GM12878 (cell line): ENCODE measurements around the gene STK10. TPM values are rescaled to one million over a fixed set of nuclear protein-coding genes. Genes with fewer than 3 reads are reported as not detected.

ENCODE experiments used
- ATAC-seq: fragments of 200-7000 bp; cut with Tn5 transposase; 3 replicates; pipeline ENCODE4 v1.9.1; 2020; ENCODE audit warnings: mild to moderate bottlenecking, moderate library complexity
- BruUV-seq: library from RNA; stranded (reverse); fragments of 400-500 nt; replicated peaks from 2 replicates; lab custom pipeline; 2021; lab: Mats Ljungman, UMichigan
- CTCF ChIA-PET: fragments of 300-600 bp; sonication (Branson Sonifier 250); formaldehyde crosslinking; extraction: SDS; loops from one replicate; lab custom pipeline; 2021; ENCODE audit warnings: inconsistent platforms; lab: Yijun Ruan, JAX
- POLR2A ChIA-PET: fragments of 350-600 bp; formaldehyde crosslinking; extraction: SDS; loops from one replicate; lab custom pipeline; 2021; ENCODE audit warnings: inconsistent platforms; lab: Charles Lee
- RAD21 ChIA-PET: fragments of 300-600 bp; sonication (Branson Sonifier 250); formaldehyde crosslinking; loops from one replicate; lab custom pipeline; 2023; ENCODE audit warnings: antibody characterized with exemption; ENCODE audit not compliant: unreplicated experiment; lab: Charles Lee
- SMC1A ChIA-PET: fragments of 300-600 bp; sonication (Branson Sonifier 250); formaldehyde crosslinking; loops from one replicate; lab custom pipeline; 2023; ENCODE audit not compliant: unreplicated experiment, uncharacterized antibody; lab: Charles Lee
- DNase-seq: peaks from one replicate; pipeline ENCODE4 v3.0.0-alpha.2; 2011; ENCODE audit warnings: low read depth, low spot score
- FAIRE-seq: peaks from 3 replicates; lab custom pipeline; 2011; peaks lifted over from hg19 to GRCh38; lab: Jason Lieb, UNC
- H2AFZ ChIP-seq: 2 replicates; pipeline ENCODE4 v1.6.0; 2011; ENCODE audit warnings: low read depth, low read length, control low read depth; ENCODE audit not compliant: control insufficient read depth
- H3K27ac ChIP-seq: 2 replicates; pipeline ENCODE4 v1.5.1; 2011; ENCODE audit warnings: control low read depth; ENCODE audit not compliant: control insufficient read depth, insufficient read depth
- H3K27me3 ChIP-seq, 2 experiments: replicated peaks in 1 of 2; 2 replicates each; pipeline versions ENCODE4 v1.6.0 to v1.6.1; 2011; ENCODE audit warnings: low read length in 1 of 2; ENCODE audit not compliant: control insufficient read depth in 2 of 2, insufficient read depth in 2 of 2
- H3K36me3 ChIP-seq, 2 experiments: 2 replicates each; pipeline ENCODE4 v1.5.1; 2011; ENCODE audit warnings: low read length in 1 of 2; ENCODE audit not compliant: control insufficient read depth in 2 of 2, insufficient read depth in 2 of 2
- H3K4me1 ChIP-seq: 2 replicates; pipeline ENCODE4 v1.6.1; 2011; ENCODE audit warnings: mild to moderate bottlenecking, low read length, moderate library complexity, mixed read lengths; ENCODE audit not compliant: control insufficient read depth, insufficient read depth
- H3K4me2 ChIP-seq: 2 replicates; pipeline ENCODE4 v1.6.0; 2011; ENCODE audit warnings: control low read depth; ENCODE audit not compliant: control insufficient read depth, insufficient read depth
- H3K4me3 ChIP-seq: fragments of 200-600 bp; sonication (generic); 2 replicates; pipeline ENCODE4 v1.5.1; 2016
- H3K79me2 ChIP-seq: 2 replicates; pipeline ENCODE4 v1.6.0; 2011; ENCODE audit warnings: low read length; ENCODE audit not compliant: control insufficient read depth, insufficient read depth
- H3K9ac ChIP-seq: 2 replicates; pipeline ENCODE4 v1.8.0; 2011; ENCODE audit warnings: low read length, control low read depth, mixed read lengths; ENCODE audit not compliant: control insufficient read depth, insufficient read depth
- H3K9me3 ChIP-seq: replicated peaks from 3 replicates; pipeline ENCODE4 v1.5.1; 2011; ENCODE audit warnings: mild to moderate bottlenecking, low read length; ENCODE audit not compliant: control insufficient read depth, insufficient read depth
- H4K20me1 ChIP-seq: 2 replicates; pipeline ENCODE4 v1.6.0; 2011; ENCODE audit not compliant: control insufficient read depth, insufficient read depth
- CHD4 ChIP-seq: fragments of 200-600 bp; sonication (generic); IDR thresholded peaks from 2 replicates; pipeline ENCODE4 v1.6.1; 2016; ENCODE audit warnings: mild to moderate bottlenecking
- CUX1 ChIP-seq: IDR thresholded peaks from 2 replicates; pipeline ENCODE4 v1.6.1; 2012; ENCODE audit warnings: improper control_type of control experiment, low read depth, low read length; ENCODE audit not compliant: insufficient replicate concordance
- EZH2 ChIP-seq: IDR thresholded peaks from 2 replicates; pipeline ENCODE4 v1.6.1; 2012; ENCODE audit warnings: low read depth, mild to moderate bottlenecking, control low read depth, inconsistent platforms, low read length, borderline replicate concordance; ENCODE audit not compliant: control insufficient read depth
- FOS ChIP-seq: IDR thresholded peaks from 3 replicates; pipeline ENCODE4 v1.6.1; 2011; ENCODE audit warnings: borderline replicate concordance; ENCODE audit not compliant: insufficient read length; ENCODE audit errors: extremely low read depth
- HDAC6 ChIP-seq: fragments of 200-600 bp; sonication (generic); IDR thresholded peaks from one replicate; pipeline ENCODE4 v1.8.0; 2017; ENCODE audit warnings: antibody characterized with exemption; ENCODE audit not compliant: unreplicated experiment
- KLF5 ChIP-seq: fragments of 450-650 bp; IDR thresholded peaks from 2 replicates; pipeline ENCODE4 v1.6.1; 2014; ENCODE audit warnings: mild to moderate bottlenecking; ENCODE audit not compliant: partially characterized antibody
- POLR2AphosphoS2 ChIP-seq: IDR thresholded peaks from 2 replicates; pipeline ENCODE4 v1.6.1; 2011; ENCODE audit warnings: low read depth, mild to moderate bottlenecking, low read length, improper control_type of control experiment, moderate library complexity
- RAD21 ChIP-seq: IDR thresholded peaks from 2 replicates; pipeline ENCODE4 v1.6.1; 2011; ENCODE audit warnings: mild to moderate bottlenecking, low read depth, low read length, moderate library complexity; ENCODE audit not compliant: insufficient read depth
- RUNX3 ChIP-seq: IDR thresholded peaks from 2 replicates; pipeline ENCODE4 v1.6.1; 2012; ENCODE audit warnings: low read length, inconsistent platforms
- ZBTB11 ChIP-seq: fragments of 450-650 bp; formaldehyde crosslinking; IDR thresholded peaks from 2 replicates; pipeline ENCODE4 v1.5.0; 2022; ENCODE audit warnings: mild to moderate bottlenecking, missing genetic modification characterization
- ZBTB4 ChIP-seq: fragments of 450-650 bp; formaldehyde crosslinking; IDR thresholded peaks from 2 replicates; pipeline ENCODE4 v1.4.0; 2022; ENCODE audit warnings: mild to moderate bottlenecking, moderate library complexity
- ZNF622 ChIP-seq: fragments of 450-650 bp; IDR thresholded peaks from 2 replicates; pipeline ENCODE4 v1.6.1; 2017; ENCODE audit warnings: mild to moderate bottlenecking, inconsistent platforms
- WGBS: methylation state at CpG from one replicate; pipeline ENCODE4 v1.1.6; 2016; ENCODE audit warnings: low lambda C conversion rate; ENCODE audit not compliant: insufficient replicate concordance, insufficient coverage; ENCODE audit errors: missing lambda C conversion rate; 5-methylcytosine and 5-hydroxymethylcytosine counted together
- in situ Hi-C: fragments of 300-500 bp; cut with MboI; formaldehyde crosslinking; loops from 9 replicates; pipeline ENCODE4 v1.14.3; 2018; ENCODE audit warnings: mixed read lengths
- intact Hi-C: fragments of 100-400 bp; cut with micrococcal nuclease; formaldehyde crosslinking; loops from one replicate; pipeline ENCODE4 v1.14.2; 2022; ENCODE audit not compliant: unreplicated experiment
- polyA plus RNA-seq, 11 experiments: library from polyadenylated mRNA; depleted of rRNA in 4 of 11; unstranded in 6 of 11; stranded (reverse) in 5 of 11; fragments of >200 nt; fragmentation: Nextera tagmentation in 4 of 11; fragmentation: Illumina TruSeq in 1 of 11; extraction: Ambion mirVana in 4 of 11; extraction: Trizol in 1 of 11; gene quantifications; 1 replicate in 1 of 11; 2 replicates in 10 of 11; pipeline versions ENCODE4 v1.2.1 to v1.2.3, GENCODE V29; 2011 to 2016; ENCODE audit warnings: inconsistent platforms in 2 of 11, missing spikeins in 2 of 11, low read depth in 1 of 11
- total RNA-seq, 4 experiments: library from RNA; depleted of rRNA in 3 of 4; stranded (reverse); fragments of >200 nt in 3 of 4; fragmentation: Illumina TruSeq in 1 of 4; extraction: Trizol in 1 of 4; gene quantifications; 2 replicates each; pipeline versions ENCODE4 v1.2.1 to v1.2.3, GENCODE V29; 2013 to 2021

Gene STK10
- total and polyA plus RNA-seq, 10 of the 15 experiments (the other 5 are each of a cell fraction or from before 2014, with no cell fraction given), result 14.2 to 96.4 (median 50.6) TPM

- WGBS, result 98% methylated on average over 10 of the region's 10 CpGs
- TF ChIP-seq EZH2 (no peak), ZBTB4 (CRISPR knock-in tag) (no peak), POLR2AphosphoS2 (no peak), ZNF622 (no peak), RUNX3 (no peak), CUX1 (no peak), FOS (no peak), CHD4 (no peak), KLF5 (no peak), HDAC6 (no peak), ZBTB11 (no peak), RAD21 (no peak)
- Histone ChIP-seq H3K79me2 (no peaks in the 10 kb centered on the region), H3K4me3 (no peak overlapping the region), H3K27ac (no peak overlapping the region), H3K9ac (no peak overlapping the region), H3K4me1 (no peaks in the 10 kb centered on the region), H2AFZ (no peak overlapping the region), H3K9me3 (no peaks in the 10 kb centered on the region), H3K36me3 (peaks cover 23 to 47% of the 10 kb centered on the region in 2 experiments), H3K4me2 (no peak overlapping the region), H3K27me3 (no peaks in the 10 kb centered on the region), H4K20me1 (no peaks in the 10 kb centered on the region)
- POLR2A ChIA-PET, result interaction anchor here (0.6 kb wide), 1 partner anchor 130 kb away, joined by 4 read pairs; no protein-coding TSS in a partner anchor
- CTCF ChIA-PET, result interaction anchor here (1.3 kb wide), 1 partner anchor 12 kb away, joined by 3 read pairs; no protein-coding TSS in a partner anchor
- SMC1A ChIA-PET, result interaction anchor here (1.0 kb wide), 1 partner anchor 12 kb away, joined by 3 read pairs; no protein-coding TSS in a partner anchor
- in situ Hi-C loops (no loop called here), intact Hi-C loops (no loop called here)
- RAD21 ChIA-PET, result no interaction called here
- BruUV-seq, result no TSS peak
- DNase-seq (no peak), FAIRE-seq (no peak), ATAC-seq (no peak)
Observed at GRCh38 chr5:172093559-172093958, 94.5 kb downstream of the STK10 start.
